ENCODE measurements around the gene OR2F1.

GRCh38 chr7:143931739-143932138, 22.9 kb upstream of the OR2F1 start:
- TF ChIP-seq CTCF (IDR thresholded peaks at IDR 0.05): no peak
- TF ChIP-seq POLR2AphosphoS5 (IDR thresholded peaks at IDR 0.05): no peak
- no peak for TF ChIP-seq EP300 (IDR thresholded peaks at IDR 0.05)
